H1 (cell line): ENCODE data around the gene MGMT. TPM values are rescaled to one million over a fixed set of nuclear protein-coding genes. Genes with fewer than 3 reads are reported as not detected.

Source experiments
- CTBP2 ChIP-seq: IDR thresholded peaks from 2 replicates; pipeline ENCODE4 v1.7.0; 2011; ENCODE audit warnings: borderline replicate concordance, mild to moderate bottlenecking, moderate library complexity, mixed read lengths, low read length; ENCODE audit not compliant: insufficient read depth, insufficient read length
- FOSL1 ChIP-seq: IDR thresholded peaks from 2 replicates; pipeline ENCODE4 v1.6.1; 2011; ENCODE audit warnings: mild to moderate bottlenecking, low read depth, low read length, moderate library complexity; ENCODE audit not compliant: insufficient read depth
- KDM4A ChIP-seq: IDR thresholded peaks from one replicate; pipeline ENCODE4 v1.7.1; 2012; ENCODE audit warnings: low read depth, mild to moderate bottlenecking, moderate library complexity, low read length, inconsistent platforms; ENCODE audit not compliant: severe bottlenecking
- KDM5A ChIP-seq: fragments of 200-600 bp; IDR thresholded peaks from 2 replicates; pipeline ENCODE4 v1.7.1; 2012; ENCODE audit warnings: mild to moderate bottlenecking, low read length, inconsistent platforms, mixed read lengths
- TAF7 ChIP-seq: optimal IDR thresholded peaks from 2 replicates; pipeline ENCODE3; 2011; ENCODE audit warnings: low read depth, mild to moderate bottlenecking, inconsistent platforms, low read length, moderate library complexity, borderline replicate concordance
- polyA plus RNA-seq, 7 experiments: library from polyadenylated mRNA; depleted of rRNA in 3 of 7; stranded (reverse) in 5 of 7; unstranded in 2 of 7; fragments of >200 nt in 5 of 7; fragments of 200-250 nt in 2 of 7; gene quantifications; 1 replicate in 5 of 7; 2 replicates in 1 of 7; 4 replicates in 1 of 7; pipeline versions ENCODE4 v1.2.1 to v1.2.3, GENCODE V29; 2011 to 2013; ENCODE audit warnings: missing spikeins in 2 of 7, mixed read lengths in 2 of 7
- total RNA-seq: library from RNA; stranded (reverse); fragmentation: NEBNext Ultra II Directional; extraction: Animal tissue kit (Norgen Biotek cat#: 25700); gene quantifications from 2 replicates; pipeline ENCODE4 v1.2.1, GENCODE V29; 2021
- TF ChIP-seq, protein P1 (sequence below): IDR thresholded peaks from 2 replicates; pipeline ENCODE4 v1.6.1; 2012; ENCODE audit warnings: inconsistent platforms

Gene MGMT
- total and polyA plus RNA-seq, 2 of the 8 experiments (the other 6 are each of a cell fraction or from before 2014, with no cell fraction given) = 9.9 to 10.7 TPM

DNA sequence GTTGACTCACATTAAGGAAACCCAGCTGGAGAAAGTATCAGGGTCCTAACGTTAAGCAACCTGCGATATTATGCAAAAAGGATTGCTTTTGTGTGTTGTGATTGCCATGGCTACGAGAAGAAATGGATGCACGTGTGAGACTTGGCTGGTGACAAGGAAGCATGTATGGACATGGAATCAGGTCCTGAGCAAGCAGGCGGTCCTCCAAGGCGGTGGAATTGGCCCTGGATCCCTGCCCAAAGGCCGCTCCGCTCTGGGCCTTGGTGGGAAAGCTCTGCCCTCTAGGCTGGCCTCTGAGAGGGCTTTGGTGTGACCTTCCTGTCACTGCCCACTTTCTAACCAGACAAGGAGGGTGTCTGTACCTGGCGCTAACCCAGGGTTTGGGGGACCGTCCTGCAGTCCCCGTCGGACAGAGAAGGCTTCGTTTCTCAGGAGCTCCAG lies 305.0 kb downstream of the MGMT start (continued):
- TF ChIP-seq, protein P1, sequence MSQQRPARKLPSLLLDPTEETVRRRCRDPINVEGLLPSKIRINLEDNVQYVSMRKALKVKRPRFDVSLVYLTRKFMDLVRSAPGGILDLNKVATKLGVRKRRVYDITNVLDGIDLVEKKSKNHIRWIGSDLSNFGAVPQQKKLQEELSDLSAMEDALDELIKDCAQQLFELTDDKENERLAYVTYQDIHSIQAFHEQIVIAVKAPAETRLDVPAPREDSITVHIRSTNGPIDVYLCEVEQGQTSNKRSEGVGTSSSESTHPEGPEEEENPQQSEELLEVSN = no peak
- TF ChIP-seq TAF7 (no peak), KDM5A (no peak), FOSL1 (no peak), CTBP2 (no peak), KDM4A (no peak)
